HUES6 (cell line): ENCODE results near the gene XRCC3.

Experiments used
- H3K27ac ChIP-seq: 2 replicates; pipeline ENCODE4 v1.7.0; 2013; ENCODE audit warnings: low read depth, mild to moderate bottlenecking, low read length, inconsistent platforms
- H3K27me3 ChIP-seq: 2 replicates; pipeline ENCODE4 v1.6.1; 2013; ENCODE audit warnings: low read length; ENCODE audit not compliant: control insufficient read depth, insufficient read depth
- H3K36me3 ChIP-seq: 2 replicates; pipeline ENCODE4 v1.6.1; 2013; ENCODE audit warnings: low read length; ENCODE audit not compliant: control insufficient read depth, insufficient read depth
- H3K4me1 ChIP-seq: 2 replicates; pipeline ENCODE4 v1.6.1; 2013; ENCODE audit warnings: low read length; ENCODE audit not compliant: control insufficient read depth, insufficient read depth
- H3K4me3 ChIP-seq: 2 replicates; pipeline ENCODE4 v1.5.1; 2013; ENCODE audit warnings: low read depth, low read length
- H3K9ac ChIP-seq: one replicate; pipeline ENCODE4 v1.6.1; 2013; ENCODE audit warnings: mild to moderate bottlenecking, low read length
- H3K9me3 ChIP-seq: 2 replicates; pipeline ENCODE4 v1.6.1; 2013; ENCODE audit warnings: low read depth, low read length; ENCODE audit not compliant: control insufficient read depth, insufficient read depth

The XRCC3 gene

GRCh38 chr14:103725001-103725682 lies 9.9 kb upstream of the XRCC3 start:
- Histone ChIP-seq H3K36me3 (peaks cover 26% of the 10 kb centered on the region), H3K4me1 (no peaks in the 10 kb centered on the region), H3K27me3 (no peaks in the 10 kb centered on the region), H3K9ac (no peak overlapping the region), H3K4me3 (no peak overlapping the region), H3K27ac (no peak overlapping the region), H3K9me3 (no peaks in the 10 kb centered on the region)

- Histone ChIP-seq H3K4me3 (no peak overlapping the region), H3K27me3 (no peaks in the 10 kb centered on the region), H3K9ac (no peak overlapping the region), H3K9me3 (no peaks in the 10 kb centered on the region), H3K4me1 (no peaks in the 10 kb centered on the region), H3K27ac (no peak overlapping the region), H3K36me3 (peaks cover 16% of the 10 kb centered on the region)
Observed at GRCh38 chr14:103724116-103724515, 8.9 kb upstream of the XRCC3 start.

GRCh38 chr14:103723748-103724081 lies 8.5 kb upstream of the XRCC3 start:
- no peaks in the 10 kb centered on the region for H3K9me3 ChIP-seq
- H3K9ac ChIP-seq, result no peak overlapping the region
- no peaks in the 10 kb centered on the region for H3K4me1 ChIP-seq
- no peak overlapping the region for H3K4me3 ChIP-seq
- no peaks in the 10 kb centered on the region for H3K27me3 ChIP-seq
- peaks cover 12% of the 10 kb centered on the region for H3K36me3 ChIP-seq
- H3K27ac ChIP-seq, result no peak overlapping the region

GRCh38 chr14:103721334-103722120 lies 6.3 kb upstream of the XRCC3 start:
- H3K27me3 ChIP-seq, result no peaks in the 10 kb centered on the region
- peaks cover 3% of the 10 kb centered on the region; the same call in 1 of the 2 replicates for H3K36me3 ChIP-seq
- H3K9ac ChIP-seq, result no peak overlapping the region
- no peaks in the 10 kb centered on the region for H3K9me3 ChIP-seq
- no peak overlapping the region for H3K27ac ChIP-seq
- H3K4me1 ChIP-seq, result peaks cover 6% of the 10 kb centered on the region; the same call in 1 of the 2 replicates
- no peak overlapping the region for H3K4me3 ChIP-seq

GRCh38 chr14:103719751-103720150 lies 4.5 kb upstream of the XRCC3 start:
- Histone ChIP-seq H3K9me3 (no peaks in the 10 kb centered on the region), H3K4me3 (no peak overlapping the region), H3K9ac (no peak overlapping the region), H3K27ac (no peak overlapping the region), H3K27me3 (no peaks in the 10 kb centered on the region), H3K36me3 (no peaks in the 10 kb centered on the region), H3K4me1 (peaks cover 6% of the 10 kb centered on the region; the same call in 1 of the 2 replicates)

- Histone ChIP-seq H3K4me1 (peaks cover 14% of the 10 kb centered on the region; the same call in 1 of the 2 replicates), H3K27ac (no peak overlapping the region), H3K9me3 (no peaks in the 10 kb centered on the region), H3K9ac (no peak overlapping the region), H3K27me3 (no peaks in the 10 kb centered on the region), H3K36me3 (no peaks in the 10 kb centered on the region), H3K4me3 (no peak overlapping the region)
Observed at GRCh38 chr14:103718572-103718971, 3.3 kb upstream of the XRCC3 start.

GRCh38 chr14:103716899-103717411 lies 1.7 kb upstream of the XRCC3 start:
- Histone ChIP-seq H3K27me3 (no peaks in the 10 kb centered on the region), H3K9me3 (no peaks in the 10 kb centered on the region), H3K9ac (no peak overlapping the region), H3K4me3 (peak overlapping the region; percentile 79), H3K27ac (no peak overlapping the region), H3K4me1 (peaks cover 22% of the 10 kb centered on the region; the same call in 1 of the 2 replicates), H3K36me3 (peaks cover 5% of the 10 kb centered on the region; the same call in 1 of the 2 replicates)

- Histone ChIP-seq H3K9ac (peak overlapping the region; percentile 71), H3K27me3 (no peaks in the 10 kb centered on the region), H3K4me1 (peaks cover 29% of the 10 kb centered on the region), H3K9me3 (no peaks in the 10 kb centered on the region), H3K27ac (no peak overlapping the region), H3K36me3 (peaks cover 12% of the 10 kb centered on the region), H3K4me3 (peak overlapping the region; percentile 79)
Observed at GRCh38 chr14:103716091-103716801, 995 bp upstream of the XRCC3 start.

- Histone ChIP-seq H3K27ac (no peak overlapping the region), H3K27me3 (no peaks in the 10 kb centered on the region), H3K36me3 (peaks cover 29% of the 10 kb centered on the region), H3K9me3 (no peaks in the 10 kb centered on the region), H3K9ac (peak overlapping the region; percentile 88), H3K4me1 (peaks cover 35% of the 10 kb centered on the region), H3K4me3 (peak overlapping the region; percentile 71)
Observed at GRCh38 chr14:103714063-103714724, 1.1 kb downstream of the XRCC3 start.

GRCh38 chr14:103713304-103714062 lies 1.8 kb downstream of the XRCC3 start:
- Histone ChIP-seq H3K9ac (no peak overlapping the region), H3K9me3 (no peaks in the 10 kb centered on the region), H3K4me1 (peaks cover 35% of the 10 kb centered on the region), H3K27me3 (no peaks in the 10 kb centered on the region), H3K27ac (no peak overlapping the region), H3K4me3 (no peak overlapping the region), H3K36me3 (peaks cover 36% of the 10 kb centered on the region)
